SKM-1 treated with dmso at 0.1 percent for 144 hours (cell line): Measurements from ENCODE around the gene TGFB1I1.
A peak's percentile ranks its signal among the peaks of the same experiment; 100 is the strongest.
"Not testable (repeated sequence)": the region's sequence is repeated elsewhere in the genome, so short reads cannot be mapped to it uniquely, and the experiment has no call there.

Experiments used
- DNase-seq: peaks from one replicate; lab custom pipeline; 2025; ENCODE audit not compliant: unreplicated experiment; lab: John Stamatoyannopoulos, UW

Gene TGFB1I1

DNA sequence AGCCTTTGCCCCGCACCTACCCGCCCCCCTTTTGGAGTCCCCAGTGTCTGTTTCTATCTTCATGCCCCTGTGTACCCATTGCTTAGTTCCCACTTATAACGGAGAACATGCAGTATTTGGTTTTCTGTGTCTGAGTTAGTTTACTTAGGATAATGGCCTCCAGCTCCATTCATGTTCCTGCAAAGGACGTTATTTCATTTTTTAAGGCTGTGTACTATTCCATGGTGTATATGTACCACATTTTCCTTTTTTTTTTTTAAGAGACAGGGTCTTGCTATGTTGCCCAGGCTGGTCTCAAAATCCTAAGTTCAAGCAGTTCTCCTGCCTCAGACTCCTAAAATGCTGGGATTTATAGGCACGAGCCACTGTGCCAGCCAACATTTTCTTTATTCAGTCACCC is 4.1 kb upstream of the TGFB1I1 start:
- no peak for DNase-seq

DNA sequence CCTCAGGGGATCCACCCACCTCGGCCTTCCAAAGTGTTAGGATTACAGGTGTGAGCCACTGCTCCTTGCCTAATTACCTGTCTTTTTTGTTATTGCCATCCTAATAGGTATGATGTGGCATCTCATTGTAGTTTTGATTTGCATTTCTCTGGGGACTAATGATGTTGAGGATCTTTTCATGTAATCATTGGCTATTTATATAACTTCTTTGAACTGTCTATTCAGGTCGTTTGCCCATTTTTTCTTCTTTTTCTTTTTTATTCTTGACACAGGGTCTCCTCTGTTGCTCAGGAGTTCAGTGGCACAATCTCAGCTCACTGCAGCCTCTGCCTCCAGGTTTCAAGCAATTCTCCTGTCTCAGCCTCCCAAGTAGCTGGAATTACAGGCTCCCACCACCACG is 1.3 kb upstream of the TGFB1I1 start:
- DNase-seq, result no peak

DNA sequence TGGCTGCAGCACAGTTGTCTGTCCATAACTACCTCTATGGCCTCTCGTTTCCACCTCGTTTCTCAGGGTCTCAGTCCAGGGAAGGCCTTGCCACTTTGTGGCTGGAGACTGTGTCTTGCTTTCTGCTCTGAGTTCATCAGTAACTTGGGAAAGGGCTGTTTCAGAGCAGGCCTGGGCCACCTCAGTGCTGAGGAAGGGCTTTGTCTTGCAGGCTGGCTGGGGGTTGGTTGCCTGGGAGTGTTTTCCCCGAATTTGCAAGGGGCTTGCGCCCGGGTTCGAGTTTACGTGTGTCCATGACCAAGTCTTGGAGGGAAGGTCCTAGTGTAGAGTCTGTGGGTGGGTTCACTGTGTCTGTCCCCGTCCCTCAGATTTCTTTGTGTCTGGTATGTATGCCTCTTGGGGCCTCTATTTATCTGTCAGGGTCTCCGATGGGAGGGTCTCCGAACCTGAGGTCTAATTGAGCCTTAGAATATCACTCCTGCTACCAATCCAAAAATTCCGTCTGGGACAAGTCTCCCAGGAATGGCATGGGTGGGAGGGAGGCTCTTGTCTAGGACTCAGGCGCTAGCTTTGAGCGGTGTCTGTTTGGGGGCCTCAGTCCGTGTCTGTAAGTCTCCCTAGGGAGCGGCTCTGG is 594 bp upstream of the TGFB1I1 start:
- DNase-seq, result no peak

DNA sequence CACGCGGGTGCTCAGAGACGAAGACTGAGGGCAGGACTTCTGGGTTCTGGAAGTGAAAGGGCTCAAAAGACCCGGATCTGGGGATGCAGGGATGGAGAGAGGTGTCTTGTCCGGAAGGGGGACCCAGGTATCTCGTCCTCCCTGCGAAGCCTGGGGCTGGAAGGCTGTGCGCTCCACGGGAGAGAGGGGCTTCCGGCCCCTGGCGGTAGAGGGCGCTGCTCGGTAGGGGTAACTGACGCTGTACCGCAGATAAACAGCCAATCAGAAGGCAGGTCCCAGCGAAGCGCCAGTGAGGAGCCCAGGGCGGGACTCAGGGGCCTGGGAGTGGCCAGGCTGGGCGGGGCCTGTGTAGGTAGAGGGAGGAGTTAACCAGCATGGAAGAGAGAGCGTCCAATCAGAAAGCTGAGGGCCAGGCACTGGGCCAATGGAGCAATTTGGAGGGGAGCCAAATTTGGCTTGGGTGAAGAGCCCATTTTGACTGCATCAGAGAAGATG is 804 bp downstream of the TGFB1I1 start:
- DNase-seq, result peak; percentile 15

DNA sequence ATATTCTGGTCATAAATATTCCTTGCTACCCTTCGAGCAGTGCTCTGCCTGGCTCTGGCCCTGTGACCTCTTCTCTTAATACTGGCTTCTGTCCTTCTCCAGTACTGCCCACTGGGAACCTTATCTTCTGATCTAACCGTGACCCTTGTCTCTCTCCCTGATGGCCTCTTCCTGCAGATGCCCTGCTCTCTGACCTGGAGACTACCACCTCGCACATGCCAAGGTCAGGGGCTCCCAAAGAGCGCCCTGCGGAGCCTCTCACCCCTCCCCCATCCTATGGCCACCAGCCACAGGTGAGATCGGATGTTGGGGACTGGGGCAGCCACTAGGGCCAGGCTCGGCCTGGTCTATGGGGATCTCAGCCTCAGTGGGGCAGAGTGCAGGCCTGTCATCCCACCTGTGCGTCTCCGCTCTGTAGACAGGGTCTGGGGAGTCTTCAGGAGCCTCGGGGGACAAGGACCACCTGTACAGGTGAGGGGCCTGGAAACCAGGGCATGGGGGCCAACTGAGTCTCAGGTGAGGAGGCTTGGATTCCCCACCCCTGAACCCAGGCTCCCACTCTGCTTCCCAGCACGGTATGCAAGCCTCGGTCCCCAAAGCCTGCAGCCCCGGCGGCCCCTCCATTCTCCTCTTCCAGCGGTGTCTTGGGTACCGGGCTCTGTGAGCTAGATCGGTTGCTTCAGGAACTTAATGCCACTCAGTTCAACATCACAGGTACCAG is 1.5 kb downstream of the TGFB1I1 start:
- no peak for DNase-seq

DNA sequence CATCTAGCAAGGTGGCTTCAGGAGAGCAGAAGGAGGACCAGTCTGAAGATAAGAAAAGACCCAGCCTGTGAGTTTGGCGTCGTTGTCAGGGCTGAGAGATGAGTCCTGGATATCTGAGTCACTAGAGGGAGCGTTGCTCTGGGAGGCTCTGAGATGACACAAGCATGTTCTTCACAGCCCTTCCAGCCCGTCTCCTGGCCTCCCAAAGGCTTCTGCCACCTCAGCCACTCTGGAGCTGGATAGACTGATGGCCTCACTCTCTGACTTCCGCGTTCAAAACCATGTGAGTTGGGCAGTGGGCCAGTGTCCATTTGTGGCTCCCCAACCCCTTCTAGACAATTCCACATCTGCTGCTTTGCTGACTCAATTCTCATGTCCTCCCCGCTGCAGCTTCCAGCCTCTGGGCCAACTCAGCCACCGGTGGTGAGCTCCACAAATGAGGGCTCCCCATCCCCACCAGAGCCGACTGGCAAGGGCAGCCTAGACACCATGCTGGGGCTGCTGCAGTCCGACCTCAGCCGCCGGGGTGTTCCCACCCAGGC is 2.3 kb downstream of the TGFB1I1 start:
- DNase-seq, result no peak

DNA sequence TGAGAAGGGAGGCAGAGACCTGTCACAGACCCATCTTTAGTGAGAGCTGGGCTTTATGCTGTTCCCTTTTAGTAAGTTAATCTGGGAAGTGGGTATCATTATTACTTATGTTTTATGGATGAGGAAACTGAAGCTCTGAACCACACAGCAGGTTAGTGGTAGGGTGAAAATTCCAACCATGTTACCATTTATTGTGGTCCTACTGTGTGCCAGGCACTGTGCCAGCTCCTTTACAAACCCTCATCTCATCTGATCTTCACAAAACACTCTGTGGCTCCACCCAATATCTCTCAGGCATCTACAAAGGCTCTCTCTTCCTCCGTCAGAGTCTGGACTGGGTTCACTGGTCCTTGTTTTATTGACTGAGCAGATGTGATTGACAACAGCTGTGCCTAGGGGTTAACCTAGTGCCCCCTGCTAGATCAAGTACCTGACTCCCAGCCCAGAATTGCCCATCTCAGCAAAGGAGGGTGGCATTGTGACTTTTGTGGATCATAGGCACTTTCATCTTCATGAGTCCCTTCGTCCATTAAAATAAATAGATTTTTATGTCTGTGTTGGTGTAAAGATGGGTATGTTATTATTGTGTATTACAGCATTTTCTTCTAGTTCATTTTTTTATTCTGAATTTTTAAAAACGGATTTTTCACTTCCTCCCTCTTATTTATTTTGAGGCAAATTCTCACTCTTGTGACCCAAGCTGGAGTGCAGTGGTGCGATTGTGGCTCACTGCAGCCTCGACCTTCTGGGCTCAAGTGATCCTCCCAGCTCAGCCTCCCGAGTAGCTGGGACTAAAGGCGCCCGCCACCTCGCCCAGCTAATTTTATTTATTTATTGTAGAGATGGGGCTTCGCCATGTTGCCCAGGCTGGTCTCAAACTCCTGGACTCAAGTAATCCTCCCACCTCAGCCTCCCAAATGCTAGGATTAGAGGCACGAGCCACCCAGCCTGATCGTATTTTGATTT is 3.1 kb downstream of the TGFB1I1 start:
- DNase-seq, result no peak

DNA sequence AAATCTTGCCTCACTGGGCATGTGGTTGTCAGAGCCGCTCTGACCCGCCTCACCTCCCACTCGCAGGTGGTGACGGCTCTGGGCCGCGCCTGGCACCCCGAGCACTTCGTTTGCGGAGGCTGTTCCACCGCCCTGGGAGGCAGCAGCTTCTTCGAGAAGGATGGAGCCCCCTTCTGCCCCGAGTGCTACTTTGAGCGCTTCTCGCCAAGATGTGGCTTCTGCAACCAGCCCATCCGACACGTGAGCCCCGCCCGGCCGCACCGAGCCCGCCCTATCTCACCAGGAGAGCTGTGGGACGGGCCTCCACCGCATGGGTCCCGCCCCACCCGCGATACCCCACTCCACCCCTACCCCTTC is 4.0 kb downstream of the TGFB1I1 start:
- DNase-seq, result no peak

DNA sequence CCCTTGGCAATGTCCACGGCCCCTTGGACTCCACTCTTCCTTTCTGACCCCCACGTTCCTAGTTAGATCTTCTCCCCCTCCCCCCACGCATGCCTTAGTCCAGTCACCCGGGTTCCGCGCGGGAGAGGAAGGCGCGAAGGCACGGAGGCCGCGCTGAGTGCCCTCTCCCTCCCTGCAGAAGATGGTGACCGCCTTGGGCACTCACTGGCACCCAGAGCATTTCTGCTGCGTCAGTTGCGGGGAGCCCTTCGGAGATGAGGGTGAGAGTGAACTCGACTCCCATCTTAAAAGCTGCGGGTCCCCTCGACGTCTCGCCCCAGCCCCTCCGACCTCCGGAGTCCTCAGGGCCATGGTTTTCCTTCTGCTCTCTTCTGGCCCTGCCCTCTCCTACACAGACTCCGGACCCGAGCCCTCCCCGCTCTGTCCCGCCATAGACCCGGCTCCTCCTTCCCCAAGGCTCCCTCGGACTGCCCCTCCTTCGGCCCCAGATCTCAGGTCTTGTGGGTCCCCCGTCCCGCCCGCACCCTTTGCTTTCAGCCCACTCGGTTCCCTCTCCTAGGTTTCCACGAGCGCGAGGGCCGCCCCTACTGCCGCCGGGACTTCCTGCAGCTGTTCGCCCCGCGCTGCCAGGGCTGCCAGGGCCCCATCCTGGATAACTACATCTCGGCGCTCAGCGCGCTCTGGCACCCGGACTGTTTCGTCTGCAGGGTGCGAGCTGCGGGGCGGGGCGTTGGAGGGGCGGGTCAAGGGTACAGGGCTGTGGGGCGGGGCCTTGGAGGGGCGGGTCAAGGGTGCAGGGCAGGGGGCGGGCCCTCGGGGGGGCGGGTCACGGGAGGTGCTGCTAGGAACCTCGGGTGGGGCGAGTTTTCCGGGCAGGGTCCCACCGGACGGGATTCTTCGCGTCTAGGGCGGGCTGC is 4.6 kb downstream of the TGFB1I1 start:
- DNase-seq, result no peak

DNA sequence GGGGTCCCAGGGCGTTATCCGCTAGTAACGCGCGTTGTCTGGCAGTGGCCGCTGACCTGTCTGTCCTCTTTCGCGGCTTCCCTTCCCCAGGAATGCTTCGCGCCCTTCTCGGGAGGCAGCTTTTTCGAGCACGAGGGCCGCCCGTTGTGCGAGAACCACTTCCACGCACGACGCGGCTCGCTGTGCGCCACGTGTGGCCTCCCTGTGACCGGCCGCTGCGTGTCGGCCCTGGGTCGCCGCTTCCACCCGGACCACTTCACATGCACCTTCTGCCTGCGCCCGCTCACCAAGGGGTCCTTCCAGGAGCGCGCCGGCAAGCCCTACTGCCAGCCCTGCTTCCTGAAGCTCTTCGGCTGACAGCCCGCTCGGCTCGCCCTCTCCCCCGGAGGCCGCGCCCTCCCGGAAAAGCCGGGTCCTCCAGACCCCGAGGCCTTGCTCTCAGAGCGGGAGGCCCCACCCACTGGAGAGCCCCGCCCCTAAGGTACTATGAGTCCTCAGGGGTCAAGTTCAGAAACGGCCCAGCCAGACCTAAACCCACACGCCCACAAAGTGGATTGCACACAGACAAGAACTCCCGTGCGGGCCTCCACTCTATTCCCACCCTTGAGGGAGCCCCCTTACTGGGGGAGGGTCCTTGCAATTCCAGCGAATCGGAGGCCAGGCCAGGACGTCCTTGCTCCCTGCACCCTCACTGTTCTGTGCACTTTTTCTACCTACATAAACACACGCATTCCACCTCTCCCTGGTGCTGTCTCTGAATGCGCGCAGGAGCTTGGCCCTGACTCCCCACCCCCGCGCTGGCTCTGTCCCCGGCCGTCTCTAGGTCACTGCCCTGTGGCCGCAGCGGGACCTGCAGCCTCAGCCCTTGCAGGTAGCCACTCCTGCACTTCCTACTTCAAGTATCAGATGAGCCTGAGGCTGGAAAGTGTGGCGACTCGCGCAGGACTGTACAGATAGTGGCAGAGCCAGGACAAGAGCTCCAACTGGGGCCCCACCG is 5.6 kb downstream of the TGFB1I1 start:
- DNase-seq, result no peak

DNA sequence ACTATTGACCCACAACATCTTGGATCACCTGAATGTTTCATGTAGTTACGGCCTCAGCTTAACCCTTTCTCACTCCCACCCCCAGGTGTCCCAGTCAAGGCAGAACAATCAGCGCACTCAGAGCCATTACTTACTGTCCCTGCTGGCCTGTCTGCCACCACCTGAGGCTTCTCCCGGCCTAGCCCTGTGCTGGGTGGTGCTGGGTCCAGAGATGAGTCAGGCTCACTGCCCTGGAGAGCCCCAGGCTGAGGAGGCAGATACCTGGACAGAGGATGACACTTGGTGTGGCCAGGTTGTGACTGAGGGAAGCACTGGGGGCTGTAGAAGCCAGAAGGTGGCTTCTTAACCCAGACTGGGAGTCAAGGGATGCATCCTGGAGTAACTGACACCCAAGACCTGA is 7.0 kb downstream of the TGFB1I1 start:
- no peak for DNase-seq

DNA sequence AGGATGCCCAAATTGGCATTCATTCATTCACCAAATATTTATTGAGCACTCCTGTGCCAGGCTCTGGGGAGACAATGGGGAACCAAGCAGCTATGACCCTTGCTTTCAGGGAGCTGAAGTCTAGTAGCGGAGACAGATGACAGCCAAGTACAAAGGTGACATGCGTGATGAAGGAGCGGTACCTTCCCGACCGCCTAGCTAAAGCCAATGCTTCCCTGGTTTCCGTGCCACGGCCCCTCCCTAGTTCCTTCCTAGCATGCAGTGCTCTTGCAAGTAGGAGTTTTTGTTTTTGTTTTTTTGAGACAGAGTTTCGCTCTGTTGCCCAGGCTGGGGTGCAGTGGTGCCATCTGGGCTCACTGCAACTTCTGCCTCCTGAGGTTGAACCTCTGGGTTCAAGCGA is 7.8 kb downstream of the TGFB1I1 start:
- no peak for DNase-seq

DNA sequence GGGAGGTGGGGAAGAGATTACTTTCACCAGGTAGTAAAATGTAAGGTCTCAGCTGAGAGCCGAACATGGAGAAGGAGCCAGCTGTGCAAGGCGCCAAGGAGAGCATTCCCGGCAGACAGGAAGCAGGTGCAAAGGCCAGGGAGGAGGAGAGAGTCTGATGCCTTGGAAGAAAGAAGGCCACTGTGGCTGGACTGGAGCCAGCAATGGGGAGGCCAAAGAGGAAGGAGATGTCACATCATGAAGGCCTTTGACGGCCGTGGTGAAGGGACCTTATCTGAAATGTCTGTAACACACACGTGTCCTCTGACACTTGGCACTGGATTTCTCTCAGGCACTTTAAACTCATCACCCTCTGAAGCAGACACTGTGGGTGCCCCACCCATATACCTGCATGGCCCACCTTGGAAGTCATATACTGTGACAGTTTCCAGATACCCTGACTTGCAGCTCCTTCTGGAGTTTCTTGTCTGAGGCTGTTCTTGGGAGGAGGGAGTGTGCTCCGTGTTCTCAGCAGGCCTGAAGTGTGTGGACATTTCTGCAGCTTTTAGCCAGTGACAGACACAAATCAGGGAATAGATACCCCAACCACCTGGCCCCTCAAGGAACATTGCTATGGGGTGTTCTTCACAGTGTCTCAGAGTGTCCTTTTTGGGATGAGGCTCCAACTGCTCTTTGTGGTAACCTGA is 9.0 kb downstream of the TGFB1I1 start:
- no peak for DNase-seq

DNA sequence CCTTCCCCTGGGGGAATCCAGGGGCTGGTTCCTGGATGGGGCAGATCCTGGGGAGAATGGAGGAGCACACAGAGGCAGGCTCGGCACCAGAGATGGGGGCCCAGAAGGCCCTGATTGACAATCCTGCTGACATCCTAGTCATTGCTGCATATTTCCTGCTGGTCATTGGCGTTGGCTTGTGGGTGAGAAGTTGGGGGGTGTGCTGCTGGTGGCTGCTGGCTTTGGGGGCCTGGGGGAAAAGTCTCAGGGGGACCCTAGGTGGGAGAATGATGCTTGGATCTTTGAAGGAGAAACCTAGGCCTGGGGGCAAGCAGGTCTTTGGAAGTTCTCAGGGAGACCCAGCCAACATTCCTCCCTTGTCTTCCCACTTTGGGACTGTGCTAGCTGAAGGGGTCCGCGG is 11.1 kb downstream of the TGFB1I1 start, which contains the start of gene SLC5A2:
Gene SLC5A2, plus strand, starts transcription at position 43 of the 400 bp plus-strand sequence. Its CDS starts 14 bp downstream, at position 57.
- no peak for DNase-seq

DNA sequence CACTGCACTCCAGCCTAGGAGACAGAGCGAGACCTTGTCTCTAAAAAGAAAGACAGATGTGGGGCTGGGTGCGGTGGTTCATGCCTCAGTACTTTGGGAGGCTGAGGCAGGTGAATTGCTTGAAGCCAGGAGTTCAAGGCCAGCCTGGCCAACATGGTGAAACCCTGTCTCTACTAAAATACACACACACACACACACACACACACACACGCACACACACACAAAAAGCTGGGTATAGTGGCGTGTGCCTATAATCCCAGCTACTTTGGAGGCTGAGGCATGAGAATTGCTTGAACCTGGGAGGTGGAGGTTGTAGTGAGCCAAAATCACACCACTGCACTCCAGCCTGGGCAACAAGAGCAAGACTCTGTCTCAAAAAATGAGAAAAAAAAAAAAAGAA is 12.1 kb downstream of the TGFB1I1 start:
- DNase-seq, result not testable (repeated sequence)

DNA sequence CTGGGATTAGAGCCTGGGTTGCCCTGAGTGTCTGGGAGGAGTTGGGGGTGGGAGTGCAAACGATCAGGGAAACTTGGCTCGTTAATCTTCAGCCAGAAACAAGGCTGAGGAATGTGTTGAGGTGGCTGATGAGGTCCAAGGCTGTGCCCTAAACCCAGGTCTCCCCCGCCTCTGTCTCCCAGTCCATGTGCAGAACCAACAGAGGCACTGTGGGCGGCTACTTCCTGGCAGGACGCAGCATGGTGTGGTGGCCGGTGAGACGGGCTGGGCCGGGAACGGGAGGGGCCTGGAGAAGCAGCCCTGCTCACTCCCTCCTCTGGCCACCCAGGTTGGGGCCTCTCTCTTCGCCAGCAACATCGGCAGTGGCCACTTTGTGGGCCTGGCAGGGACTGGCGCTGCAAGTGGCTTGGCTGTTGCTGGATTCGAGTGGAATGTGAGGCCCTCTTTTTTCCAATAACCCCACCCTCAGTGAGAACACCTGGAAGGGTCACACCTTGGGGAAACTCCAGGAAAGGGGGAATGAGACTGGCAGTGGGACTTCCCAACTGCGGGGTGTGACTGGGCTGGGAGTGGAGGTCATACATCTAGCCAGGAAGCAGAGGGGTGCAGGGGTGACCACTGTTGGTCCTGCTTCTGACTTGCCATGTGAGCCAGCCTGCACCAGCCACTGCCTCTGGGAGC is 12.7 kb downstream of the TGFB1I1 start:
- no peak for DNase-seq

DNA sequence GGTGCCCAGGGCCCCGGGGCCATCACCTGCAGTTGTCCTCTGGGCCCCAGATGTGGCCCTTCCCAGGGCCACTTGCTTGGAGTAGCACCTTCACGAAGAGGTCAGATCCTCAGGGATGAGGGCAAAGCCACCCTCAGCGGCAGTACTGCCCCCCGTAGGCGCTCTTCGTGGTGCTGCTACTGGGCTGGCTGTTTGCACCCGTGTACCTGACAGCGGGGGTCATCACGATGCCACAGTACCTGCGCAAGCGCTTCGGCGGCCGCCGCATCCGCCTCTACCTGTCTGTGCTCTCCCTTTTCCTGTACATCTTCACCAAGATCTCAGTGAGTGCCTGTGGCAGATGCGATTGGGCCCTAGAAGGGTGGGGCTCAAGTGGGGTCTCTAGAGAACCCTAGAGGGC is 13.6 kb downstream of the TGFB1I1 start:
- DNase-seq, result no peak

DNA sequence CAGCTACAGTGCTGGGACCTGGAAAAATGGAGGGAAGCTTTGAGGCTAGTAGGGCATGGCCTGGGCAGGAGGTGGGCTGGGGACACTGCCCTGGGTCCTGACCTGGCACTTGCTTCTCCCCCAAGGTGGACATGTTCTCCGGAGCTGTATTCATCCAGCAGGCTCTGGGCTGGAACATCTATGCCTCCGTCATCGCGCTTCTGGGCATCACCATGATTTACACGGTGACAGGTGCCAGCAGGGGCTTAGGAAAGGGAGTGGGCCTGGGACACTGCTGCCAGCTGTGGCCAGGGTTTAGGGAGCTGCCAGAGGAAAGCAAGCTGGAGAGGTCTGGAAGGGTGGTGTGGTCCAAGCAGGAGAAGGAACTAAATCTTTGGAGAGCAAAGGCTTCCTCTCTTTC is 14.1 kb downstream of the TGFB1I1 start:
- DNase-seq, result no peak
